Gastroesophageal sphincter (tissue), 3 donors: ENCODE measurements around the gene PELO.

Source experiments
- CTCF ChIP-seq, 4 experiments: fragments of 200-600 bp in 2 of 4; fragments of 450-650 bp in 2 of 4; sonication (generic) in 1 of 4; IDR thresholded peaks; one replicate each; pipeline ENCODE4 v1.5.1; 2017 to 2019; ENCODE audit warnings: antibody characterized with exemption in 4 of 4, mild to moderate bottlenecking in 2 of 4, moderate library complexity in 2 of 4
- EP300 ChIP-seq: sonication (generic); formaldehyde crosslinking; IDR thresholded peaks from one replicate; pipeline ENCODE4 v1.6.1; 2017; ENCODE audit warnings: antibody characterized with exemption, mild to moderate bottlenecking
- POLR2A ChIP-seq, 2 donors: fragments of 450-650 bp; IDR thresholded peaks; one replicate each; pipeline ENCODE4 v1.6.1; 2017; ENCODE audit warnings: antibody characterized with exemption in 2 of 2, mild to moderate bottlenecking in 2 of 2, moderate library complexity in 1 of 2
- POLR2AphosphoS5 ChIP-seq: sonication (generic); formaldehyde crosslinking; IDR thresholded peaks from one replicate; pipeline ENCODE4 v1.6.1; 2017; ENCODE audit warnings: antibody characterized with exemption

DNA sequence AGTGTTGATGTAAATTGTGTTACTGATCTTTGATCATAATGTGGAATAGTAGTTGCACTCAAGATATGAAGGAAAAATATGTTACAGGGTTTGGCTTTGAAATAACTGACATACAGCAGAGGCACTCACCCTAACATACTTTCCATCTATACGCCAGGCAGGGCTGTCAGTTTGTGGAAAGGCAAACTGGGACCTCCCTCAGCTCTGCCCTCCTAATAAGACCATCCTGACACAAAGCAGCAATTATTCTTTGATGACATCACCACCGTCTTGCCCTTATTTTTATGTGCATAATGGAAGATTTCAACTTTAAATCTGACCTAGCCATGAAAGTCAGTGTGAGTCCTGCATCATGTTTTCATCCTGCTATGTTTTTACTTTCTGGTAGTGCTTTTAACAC, 42.9 kb downstream of the PELO start:
- no peak for TF ChIP-seq CTCF (IDR thresholded peaks at IDR 0.05)
- TF ChIP-seq POLR2A (IDR thresholded peaks at IDR 0.05): no peak
- no peak for TF ChIP-seq EP300
- no peak for TF ChIP-seq POLR2AphosphoS5
